ENCODE measurements around the gene LIPC.

GRCh38 chr15:58530056-58530590, 98.3 kb downstream of the LIPC start:
- TF ChIP-seq CTCF (conservative IDR thresholded peaks at IDR 0.05; ENCODE audit: low read depth, low read length) = no peak
- TF ChIP-seq USF2 (IDR thresholded peaks at IDR 0.05; ENCODE audit: low read depth, low read length) = no peak
- TF ChIP-seq RAD21 (IDR thresholded peaks at IDR 0.05; ENCODE audit: low read length) = no peak
- TF ChIP-seq POLR2A (IDR thresholded peaks at IDR 0.05; ENCODE audit: low read depth, low read length) = no peak
- TF ChIP-seq NFE2L2 (IDR thresholded peaks at IDR 0.05; ENCODE audit: low read depth, low read length) = no peak
- no peak for TF ChIP-seq CHD1 (IDR thresholded peaks at IDR 0.05; ENCODE audit: low read depth, low read length)
- TF ChIP-seq CEBPB (IDR thresholded peaks at IDR 0.05; ENCODE audit: low read depth, low read length) = no peak
- no peak for TF ChIP-seq RCOR1 (IDR thresholded peaks at IDR 0.05; ENCODE audit: insufficient replicate concordance, low read length)
- no peak for TF ChIP-seq FOS (IDR thresholded peaks at IDR 0.05; ENCODE audit: low read depth, low read length)
- TF ChIP-seq MXI1 (IDR thresholded peaks at IDR 0.05; ENCODE audit: borderline replicate concordance, low read depth, low read length) = no peak
- TF ChIP-seq MAZ (IDR thresholded peaks at IDR 0.05; ENCODE audit: borderline replicate concordance, low read depth, low read length) = no peak
- no peak for TF ChIP-seq SMC3 (IDR thresholded peaks at IDR 0.05; ENCODE audit: low read depth, low read length)
- TF ChIP-seq BHLHE40 (IDR thresholded peaks at IDR 0.05; ENCODE audit: low read depth, low read length) = no peak

Measured in IMR-90 (cell line).